Choroid plexus epithelial cell (primary cell): ENCODE data around the gene STK38.
"Not testable (repeated sequence)": the region's sequence is repeated elsewhere in the genome, so short reads cannot be mapped to it uniquely, and the experiment has no call there.

Experiments
- DNase-seq: peaks from one replicate; pipeline ENCODE4 v3.0.0-alpha.2; 2010; ENCODE audit warnings: low read depth
- H3K4me3 ChIP-seq: 2 replicates; pipeline ENCODE4 v1.5.1; 2011; ENCODE audit warnings: low read depth, mild to moderate bottlenecking, control low read depth, low read length, moderate library complexity
- CTCF ChIP-seq: conservative IDR thresholded peaks from 2 replicates; pipeline ENCODE4 v1.5.1; 2011; ENCODE audit warnings: low read depth, mild to moderate bottlenecking, control low read depth, inconsistent platforms, low read length, moderate library complexity

The STK38 gene

GRCh38 chr6:36576578-36576977 lies 29.3 kb upstream of the STK38 start:
- no peak overlapping the region for H3K4me3 ChIP-seq
- DNase-seq = no peak
- no peak for TF ChIP-seq CTCF

DNA sequence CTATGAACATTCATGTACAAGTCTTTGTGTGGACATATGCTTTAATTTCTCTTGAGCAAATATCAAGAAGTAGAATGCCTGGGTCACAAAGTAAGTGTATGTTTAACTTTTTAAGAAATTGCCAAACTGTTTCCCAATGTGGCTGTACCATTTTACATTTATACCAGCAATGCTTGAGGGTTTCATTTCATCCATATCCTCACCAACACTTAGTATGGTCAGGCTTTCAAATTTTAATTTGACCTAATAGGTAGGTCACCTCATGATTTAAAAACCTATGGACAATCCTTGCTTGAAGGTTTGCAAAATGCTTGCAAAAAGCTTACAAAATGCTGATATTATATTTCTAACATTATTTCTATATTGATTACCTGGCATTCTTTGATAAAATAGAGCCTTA lies 27.4 kb upstream of the STK38 start:
- DNase-seq = no peak
- TF ChIP-seq CTCF = no peak
- no peak overlapping the region for H3K4me3 ChIP-seq

DNA sequence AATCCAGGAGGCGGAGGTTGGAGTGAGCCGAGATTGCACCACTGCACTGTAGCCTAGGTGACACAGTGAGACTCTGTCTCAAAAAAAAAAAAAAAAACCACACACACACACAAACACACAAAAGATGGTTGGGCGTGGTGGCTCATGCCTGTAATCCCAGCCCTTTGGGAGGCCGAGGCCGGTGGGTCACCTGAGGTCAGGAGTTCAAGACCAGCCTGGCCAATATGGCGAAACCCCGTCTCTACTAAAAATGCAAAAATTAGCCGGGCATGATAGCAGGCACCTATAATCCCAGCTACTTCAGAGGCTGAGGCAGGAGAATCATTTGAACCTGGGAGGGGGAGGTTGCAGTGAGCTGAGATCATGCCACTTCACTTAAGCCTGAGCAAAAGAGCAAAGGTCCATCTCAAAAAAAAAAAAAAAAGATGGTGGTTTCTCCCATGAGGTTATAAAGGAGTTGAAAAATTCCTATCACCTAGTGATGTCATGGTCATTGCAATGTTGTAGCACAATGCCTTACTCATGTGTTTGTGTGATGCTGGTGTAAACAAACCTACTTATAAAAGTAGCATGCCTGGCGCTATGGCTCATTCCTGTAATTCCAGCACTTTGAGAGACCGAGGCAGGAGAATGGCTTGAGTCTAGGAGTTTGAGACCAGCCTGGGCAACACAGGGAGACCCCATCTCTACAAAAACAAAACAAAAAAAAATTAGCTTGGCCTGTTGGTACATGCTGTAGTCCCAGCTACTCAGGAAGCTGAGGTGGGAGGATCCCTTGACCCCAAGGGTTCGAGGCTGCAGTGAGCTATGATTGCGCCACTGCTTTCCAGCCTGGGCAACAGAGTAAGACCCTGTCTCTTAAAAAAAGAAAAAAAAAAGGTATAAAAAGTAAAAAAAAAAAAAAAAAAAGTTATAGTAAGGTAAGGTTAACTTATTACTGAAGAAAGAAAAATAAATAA lies 25.4 kb upstream of the STK38 start:
- peak; percentile 56 for DNase-seq
- H3K4me3 ChIP-seq = not testable (repeated sequence)

- no peak for DNase-seq
- no peak overlapping the region for H3K4me3 ChIP-seq
- no peak for TF ChIP-seq CTCF
These were observed 24.1 kb upstream of the STK38 start for GRCh38 chr6:36571122-36572043.

- no peak overlapping the region for H3K4me3 ChIP-seq
- DNase-seq = no peak
- no peak for TF ChIP-seq CTCF
These were observed 23.0 kb upstream of the STK38 start for GRCh38 chr6:36570264-36570663.

DNA sequence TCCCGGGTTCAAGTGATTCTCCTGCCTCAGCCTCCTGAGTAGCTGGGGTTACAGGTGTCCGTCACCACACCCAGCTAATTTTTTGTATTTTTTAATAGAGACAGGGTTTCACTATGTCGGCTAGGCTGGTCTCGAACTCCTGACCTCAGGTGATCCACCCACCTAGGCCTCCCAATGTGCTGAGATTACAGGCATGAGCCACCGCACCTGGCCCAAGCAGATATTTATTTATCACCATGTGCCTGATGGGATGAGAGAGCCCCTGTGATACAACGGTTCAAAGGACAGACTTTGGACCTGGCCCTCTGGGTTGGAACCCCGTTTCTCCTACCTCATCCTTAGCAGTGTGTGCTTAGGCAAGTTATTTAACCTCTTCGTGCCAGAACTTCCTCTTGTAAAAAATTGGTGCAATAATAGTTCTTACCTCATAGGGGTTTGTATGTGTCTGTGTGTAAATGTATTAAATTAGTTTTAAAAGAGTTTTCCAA lies 19.2 kb upstream of the STK38 start:
- TF ChIP-seq CTCF = no peak
- no peak overlapping the region for H3K4me3 ChIP-seq
- DNase-seq = no peak

DNA sequence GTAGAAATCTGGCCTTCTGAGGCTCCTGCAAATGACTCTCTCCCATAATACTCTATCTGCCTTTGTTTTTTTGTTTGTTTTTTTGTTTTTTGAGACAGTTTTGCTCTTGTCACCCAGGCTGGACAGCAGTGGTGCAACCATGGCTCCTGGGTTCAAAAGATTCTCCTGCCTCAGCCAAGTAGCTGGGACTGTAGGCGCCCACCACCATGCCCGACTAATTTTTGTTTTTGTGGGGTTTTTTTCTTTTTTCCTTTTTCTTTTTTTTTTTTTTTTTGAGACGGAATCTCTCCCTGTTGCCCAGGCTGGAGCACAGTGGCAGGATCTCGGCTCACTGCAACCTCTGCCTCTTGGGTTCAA lies 16.6 kb upstream of the STK38 start:
- no peak overlapping the region for H3K4me3 ChIP-seq
- DNase-seq = no peak
- TF ChIP-seq CTCF = no peak
